Measurements from ENCODE around the gene GFRA1. TPM values are rescaled to one million over a fixed set of nuclear protein-coding genes. Genes with fewer than 3 reads are reported as not detected.

The GFRA1 gene
- total and polyA plus RNA-seq, 2 of the 8 experiments (the other 6 are each of a cell fraction or from before 2014, with no cell fraction given) = 1.1 to 2.0 TPM

- Histone ChIP-seq H3K4ac (replicated peaks; ENCODE audit: insufficient read length, low read depth, low read length) (no peak overlapping the region), H4K91ac (replicated peaks; ENCODE audit: insufficient read length, low read length) (no peak overlapping the region), H3K9me3 (ENCODE audit: insufficient read depth in 2 of 2, low read depth in 1 of 2, low read length in 1 of 2) (no peaks in the 10 kb centered on the region), H2AFZ (ENCODE audit: low read length) (no peak overlapping the region), H3K9ac (replicated peaks in 1 of 4; ENCODE audit: extremely low read depth in 1 of 4, low read depth in 3 of 4, low read length in 3 of 4) (no peak overlapping the region), H3K14ac (ENCODE audit: insufficient read length) (no peak overlapping the region), H3K79me2 (ENCODE audit: control insufficient read depth in 1 of 2, insufficient read depth in 2 of 2, low read length in 2 of 2) (no peaks in the 10 kb centered on the region), H3K79me1 (ENCODE audit: low read depth, low read length) (peaks cover 2% of the 10 kb centered on the region; the same call in 1 of the 2 replicates), H3K4me1 (replicated peaks in 1 of 4; ENCODE audit: control insufficient read depth in 3 of 4, insufficient read depth in 4 of 4, low read length in 3 of 4) (no peaks in the 10 kb centered on the region), H3K56ac (replicated peaks; ENCODE audit: insufficient read length, low read depth, low read length) (no peak overlapping the region), H3K23me2 (ENCODE audit: low read depth, low read length) (no peaks in the 10 kb centered on the region; the same call in 1 of the 2 replicates), H2AK5ac (ENCODE audit: low read depth, low read length) (0 out of 2 replicates have a peak overlapping the region, but pooled peaks have one; percentile 39), H3K27me3 (replicated peaks in 1 of 4; ENCODE audit: control insufficient read depth in 3 of 4, extremely low read depth in 1 of 4, insufficient read depth in 3 of 4, low read length in 3 of 4) (no peaks in the 10 kb centered on the region), H4K5ac (ENCODE audit: insufficient read length, low read depth, low read length) (no peak overlapping the region), H2BK120ac (replicated peaks; ENCODE audit: low read depth, low read length) (no peak overlapping the region), H3K27ac (ENCODE audit: low read depth, low read length) (no peak overlapping the region), H2BK5ac (ENCODE audit: low read depth, low read length) (no peak overlapping the region), H4K20me1 (replicated peaks in 1 of 2; ENCODE audit: control insufficient read depth in 1 of 2, insufficient read depth in 2 of 2, low read length in 2 of 2) (no peaks in the 10 kb centered on the region), H3K4me2 (ENCODE audit: insufficient read depth in 1 of 2, low read depth in 2 of 2, low read length in 2 of 2) (no peak overlapping the region), H2BK20ac (ENCODE audit: low read length) (no peak overlapping the region), H4K8ac (ENCODE audit: extremely low read depth, insufficient read depth, low read length) (no peak overlapping the region), H2BK15ac (ENCODE audit: low read length) (no peak overlapping the region), H3K18ac (ENCODE audit: extremely low read depth, low read length) (no peak overlapping the region), H3K4me3 (ENCODE audit: extremely low read depth in 1 of 4, insufficient read depth in 2 of 4, low read depth in 3 of 4, low read length in 4 of 4) (no peak overlapping the region), H2BK12ac (ENCODE audit: low read depth, low read length) (no peak overlapping the region), H3K23ac (ENCODE audit: insufficient read length) (no peak overlapping the region), H3K36me3 (ENCODE audit: control insufficient read depth in 2 of 4, insufficient read depth in 4 of 4, low read length in 3 of 4) (no peaks in the 10 kb centered on the region)
- DNase-seq (ENCODE audit: low read depth in 1 of 2, low spot score in 2 of 2) = no peak
- WGBS, 2 experiments (ENCODE audit: extremely low coverage in 1 of 2, insufficient coverage in 1 of 2, insufficient read length in 1 of 2, insufficient replicate concordance in 2 of 2, low coverage in 1 of 2, low lambda C conversion rate in 2 of 2, missing lambda C conversion rate in 1 of 2) = 71% methylated on average over 3 of the region's 3 CpGs; no CpG with 5 or more reads in 1 of the 2 experiments
- ChIA-PET POLR2A (ENCODE audit: partially characterized antibody) (no interaction called here), CTCF (ENCODE audit: partially characterized antibody) (interaction anchor here (1.2 to 1.6 kb wide), 5 partner anchors 9 to 482 kb away, joined by 3 to 5 read pairs (median 3); partner anchors contain the start of gene GFRA1)
- no peak for FAIRE-seq
- TF ChIP-seq EGR1 (IDR thresholded peaks at IDR 0.05; ENCODE audit: borderline replicate concordance, low read depth, low read length) (no peak), SP2 (IDR thresholded peaks at IDR 0.05; ENCODE audit: low read length) (no peak), RNF2 (IDR thresholded peaks at IDR 0.05; ENCODE audit: borderline replicate concordance, low read depth, low read length, missing control alignments, poor library complexity, severe bottlenecking) (no peak)
Observed at GRCh38 chr10:116281775-116282174, 8.8 kb upstream of the GFRA1 start.
